Hematopoietic multipotent progenitor cell treated with erythropoietin and hydrocortisone succinate and interleukin-3 and kit ligand, for 6 days (in vitro differentiated cells): ENCODE data around the gene TRIM67.

Source experiments
- DNase-seq: peaks from one replicate; pipeline ENCODE4 v3.0.0-alpha.2; 2015

TRIM67 gene

DNA sequence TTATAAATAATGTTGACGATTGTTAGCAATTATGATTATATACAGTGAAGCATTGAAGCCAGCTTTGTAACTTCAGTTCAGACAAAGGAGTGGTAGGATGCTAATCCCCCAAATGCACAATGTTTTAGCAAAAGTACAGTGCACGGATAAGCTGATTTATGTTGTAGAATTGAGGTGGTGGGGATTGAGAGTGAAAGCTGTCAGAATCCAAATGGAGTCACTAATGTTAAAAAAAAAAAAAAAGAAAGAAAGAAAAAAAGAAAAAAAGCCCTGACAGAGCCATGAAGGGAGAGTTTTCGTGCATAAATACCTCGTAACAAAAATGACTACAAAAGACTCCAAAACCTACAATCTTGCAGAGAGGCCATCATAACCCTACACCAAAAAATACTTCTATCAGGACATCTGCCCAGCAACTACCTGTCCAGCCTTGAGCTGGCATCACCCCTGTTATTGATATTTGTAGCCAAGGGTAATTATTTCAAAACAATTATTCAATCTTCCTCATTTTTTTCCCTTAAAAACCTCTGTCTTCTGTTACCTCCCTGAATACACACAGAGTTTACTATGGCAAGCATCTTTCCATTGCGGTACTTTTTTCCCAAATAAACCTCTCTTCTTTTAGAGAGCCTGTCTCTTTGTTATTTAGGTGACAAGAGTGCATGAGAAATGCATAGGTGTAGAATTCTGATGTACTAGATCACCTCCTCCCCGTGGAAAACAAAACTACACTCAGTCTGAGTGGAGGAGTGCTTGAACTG is 2.5 kb upstream of the TRIM67 start:
- DNase-seq, result no peak

DNA sequence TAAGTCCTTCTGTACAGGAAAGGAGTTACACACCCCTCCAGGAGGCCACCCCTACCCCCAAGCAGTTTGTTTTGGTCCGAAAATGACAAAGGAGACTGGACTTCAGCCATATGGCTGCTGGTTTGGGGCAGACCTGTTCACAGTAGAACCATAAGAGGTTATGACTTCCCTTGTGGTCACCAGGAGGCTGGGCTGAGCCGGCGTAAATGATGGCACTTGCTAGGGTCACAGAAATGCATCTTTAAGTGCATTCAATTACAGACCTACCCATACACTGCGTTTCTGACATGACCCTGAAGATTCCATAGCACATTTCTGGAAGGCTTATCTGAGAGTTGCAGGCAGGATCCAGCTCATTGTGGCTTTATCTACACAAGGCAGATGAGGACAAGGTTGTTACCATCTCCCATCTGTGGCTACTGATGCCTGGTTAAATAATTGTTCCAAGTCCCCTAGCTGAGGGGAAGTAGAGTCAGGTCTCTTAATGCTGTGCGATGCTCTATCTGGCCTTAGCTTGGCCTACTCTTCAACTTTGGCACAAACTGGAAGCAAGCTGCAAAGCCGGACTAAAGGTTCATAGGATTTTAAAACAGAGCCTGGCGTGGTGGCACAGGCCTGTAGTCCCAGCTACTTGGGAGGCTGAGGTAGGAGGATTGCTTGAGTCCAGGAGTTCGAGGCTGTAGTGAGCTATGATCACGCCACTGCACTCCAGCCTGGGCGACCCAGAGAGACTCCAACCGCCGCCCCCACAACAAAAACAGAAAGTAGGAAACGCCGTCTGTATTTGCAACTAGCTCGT is 1.7 kb upstream of the TRIM67 start:
- DNase-seq, result peak; percentile 95

DNA sequence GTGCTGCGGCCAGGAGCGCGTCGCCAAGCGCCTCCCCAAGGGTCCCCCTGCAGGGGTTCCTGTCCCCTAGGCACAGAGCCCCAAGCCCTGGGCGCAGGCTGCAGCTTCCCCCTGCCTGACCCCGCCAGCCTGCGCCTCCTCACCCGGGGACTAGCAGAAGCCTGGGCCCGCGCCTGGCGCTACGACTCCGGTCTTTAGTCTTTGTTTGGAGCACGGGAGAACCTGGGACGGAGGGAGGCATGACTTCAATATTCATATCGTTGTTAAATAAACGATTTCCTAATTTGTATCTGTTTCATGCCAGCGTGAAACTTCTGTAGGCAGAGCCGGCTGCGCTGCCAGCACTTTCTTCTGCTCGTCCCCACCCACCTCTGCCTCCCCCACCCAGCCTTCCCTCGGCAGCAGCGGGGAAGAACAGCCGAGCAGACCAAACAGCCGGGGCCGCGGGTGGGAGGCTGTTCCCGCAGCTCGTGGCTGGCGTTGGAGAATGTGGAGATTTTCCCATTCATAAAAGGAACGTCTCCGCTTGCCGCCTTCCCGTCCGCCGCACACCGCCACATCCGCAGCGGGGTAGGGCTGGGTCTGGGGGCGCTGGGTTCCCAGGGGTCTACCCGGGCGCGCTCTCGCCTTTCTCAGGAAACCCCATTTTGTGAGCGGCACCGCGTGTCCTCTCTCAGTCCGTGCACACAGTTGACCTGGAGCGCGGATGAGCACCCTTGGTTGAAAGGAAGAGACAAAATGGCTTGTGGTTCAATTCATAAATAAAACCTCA is 777 bp upstream of the TRIM67 start:
- DNase-seq, result peak; percentile 63

DNA sequence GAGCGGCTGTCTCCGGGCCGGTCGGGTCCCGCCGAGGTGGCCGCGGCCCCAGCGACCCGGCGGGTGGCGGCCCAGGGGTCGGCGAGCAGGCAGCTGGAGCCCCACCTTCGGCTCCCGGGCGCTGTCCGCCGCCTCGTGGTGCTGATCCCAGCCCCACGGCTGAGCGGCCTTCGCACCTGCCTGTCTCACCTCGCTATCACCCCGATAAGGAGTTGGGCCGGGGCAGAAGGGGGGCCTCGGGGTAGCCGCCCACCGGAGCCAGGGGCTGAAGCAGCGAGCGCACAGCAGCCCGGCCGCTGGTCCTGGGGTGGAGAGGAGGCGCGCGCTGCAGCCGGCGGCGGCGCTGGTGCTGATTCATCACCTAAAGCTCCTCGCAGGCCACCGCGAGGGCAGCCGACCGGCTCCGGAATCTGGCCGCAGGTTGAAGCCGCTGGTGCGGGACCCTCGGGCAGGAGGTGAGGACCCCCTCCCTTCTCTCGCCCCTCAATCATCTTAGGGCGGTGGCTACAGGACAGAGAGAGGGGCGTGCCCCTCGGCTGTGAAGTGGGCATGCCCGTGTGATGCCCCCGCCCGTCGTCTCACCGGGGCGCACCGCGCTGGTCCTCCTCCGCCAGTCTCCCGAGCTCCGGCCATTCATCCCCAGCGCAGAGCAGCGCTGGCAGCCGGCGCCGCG is 575 bp downstream of the TRIM67 start:
- peak; percentile 60 for DNase-seq

DNA sequence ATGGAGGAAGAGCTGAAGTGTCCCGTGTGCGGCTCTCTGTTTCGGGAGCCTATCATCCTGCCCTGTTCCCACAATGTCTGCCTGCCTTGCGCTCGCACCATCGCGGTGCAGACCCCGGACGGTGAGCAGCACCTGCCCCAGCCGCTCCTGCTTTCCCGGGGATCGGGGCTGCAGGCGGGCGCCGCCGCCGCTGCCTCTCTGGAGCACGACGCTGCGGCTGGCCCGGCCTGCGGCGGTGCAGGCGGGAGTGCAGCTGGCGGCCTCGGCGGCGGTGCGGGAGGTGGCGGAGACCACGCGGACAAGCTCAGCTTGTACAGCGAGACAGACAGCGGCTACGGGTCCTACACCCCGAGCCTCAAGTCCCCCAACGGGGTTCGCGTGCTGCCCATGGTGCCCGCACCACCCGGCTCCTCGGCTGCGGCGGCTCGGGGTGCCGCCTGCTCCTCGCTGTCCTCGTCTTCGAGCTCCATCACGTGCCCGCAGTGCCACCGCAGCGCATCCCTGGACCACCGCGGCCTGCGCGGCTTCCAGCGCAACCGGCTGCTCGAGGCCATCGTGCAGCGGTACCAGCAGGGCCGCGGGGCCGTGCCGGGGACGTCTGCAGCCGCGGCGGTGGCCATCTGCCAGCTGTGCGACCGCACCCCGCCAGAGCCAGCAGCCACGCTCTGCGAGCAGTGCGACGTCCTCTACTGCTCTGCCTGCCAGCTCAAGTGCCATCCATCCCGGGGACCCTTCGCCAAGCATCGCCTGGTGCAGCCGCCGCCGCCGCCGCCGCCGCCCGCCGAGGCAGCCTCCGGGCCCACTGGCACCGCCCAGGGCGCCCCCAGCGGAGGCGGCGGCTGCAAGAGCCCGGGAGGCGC is 1.3 kb downstream of the TRIM67 start:
- no peak for DNase-seq

DNA sequence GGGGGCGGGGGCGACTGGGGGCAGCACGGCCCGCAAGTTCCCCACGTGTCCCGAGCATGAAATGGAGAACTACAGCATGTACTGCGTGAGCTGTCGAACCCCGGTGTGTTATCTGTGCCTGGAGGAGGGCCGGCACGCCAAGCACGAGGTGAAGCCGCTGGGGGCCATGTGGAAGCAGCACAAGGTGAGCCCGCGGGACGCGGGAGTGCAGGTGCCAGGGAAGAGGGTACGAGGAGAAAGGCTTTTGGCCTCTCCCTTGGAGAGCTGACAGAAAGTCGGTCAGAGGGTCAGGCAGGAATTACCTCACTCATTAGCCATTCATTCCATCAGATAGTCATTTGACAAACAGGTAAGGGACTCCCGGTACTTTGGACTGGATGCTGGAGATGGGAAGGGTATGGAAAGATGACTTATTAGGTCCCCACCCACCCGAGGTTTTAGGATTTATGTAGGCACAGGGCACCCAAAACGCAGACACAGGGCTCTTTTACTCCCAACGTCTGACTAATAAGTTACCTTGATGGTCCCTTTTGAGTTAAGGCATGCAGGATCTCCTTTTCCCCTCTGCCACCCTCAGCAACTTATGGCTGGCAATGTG is 2.1 kb downstream of the TRIM67 start:
- no peak for DNase-seq

DNA sequence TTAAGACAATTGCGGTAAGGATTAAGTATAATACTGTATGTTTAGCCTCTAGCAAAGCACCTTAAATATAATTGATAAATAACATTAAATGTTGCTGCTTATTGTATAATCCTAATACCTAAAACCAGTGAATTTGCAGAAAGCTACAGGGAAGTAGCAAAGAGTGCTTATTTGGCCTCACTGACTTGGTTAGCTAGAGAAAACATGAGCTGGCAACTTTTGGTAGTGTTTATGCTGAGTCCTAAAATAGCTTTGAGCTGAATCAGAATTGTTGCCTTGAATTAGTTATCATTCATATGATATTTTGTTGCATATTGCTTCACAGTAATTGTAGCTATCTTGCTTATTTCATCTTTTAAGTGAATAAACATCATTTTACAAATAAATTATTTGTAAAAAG is 3.5 kb downstream of the TRIM67 start:
- DNase-seq, result no peak

DNA sequence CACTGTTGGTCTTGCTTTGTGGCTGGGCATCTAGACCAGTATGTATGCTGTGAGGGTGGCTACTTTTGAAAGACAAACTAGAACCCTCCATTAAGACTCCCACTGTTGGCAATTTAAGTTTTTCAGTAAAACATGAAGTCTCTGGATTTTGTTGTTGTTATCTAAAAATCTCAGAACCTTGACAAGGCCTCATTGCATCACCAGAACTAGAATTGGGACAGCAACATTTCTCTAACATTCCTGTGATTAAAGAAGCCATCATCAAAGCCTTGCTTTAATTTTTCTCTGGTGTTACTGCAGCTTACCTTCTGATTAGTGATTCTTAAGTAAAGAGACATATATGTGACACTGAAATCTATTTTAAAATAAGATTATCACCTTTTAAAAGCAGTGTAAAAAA is 4.5 kb downstream of the TRIM67 start:
- DNase-seq, result no peak

DNA sequence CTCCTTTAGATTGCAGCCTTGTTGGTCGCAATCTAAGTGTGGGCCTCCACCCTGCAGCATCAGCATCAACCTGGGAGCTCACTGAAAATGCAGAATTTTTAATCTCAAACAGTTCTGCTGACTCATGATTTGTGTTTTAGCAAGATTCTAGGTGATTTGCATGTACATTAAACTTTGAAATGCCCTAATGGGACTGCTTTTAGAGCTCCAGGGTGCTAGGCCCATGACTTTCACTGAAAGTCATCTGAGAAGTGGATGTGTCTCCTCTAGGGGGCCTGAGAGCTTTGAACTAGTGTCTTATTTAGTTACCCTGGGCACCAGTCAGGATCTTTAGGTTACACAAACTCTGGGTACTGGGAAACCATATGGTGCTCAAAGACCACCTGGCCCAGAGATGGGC is 9.0 kb downstream of the TRIM67 start:
- DNase-seq, result peak; percentile 58

DNA sequence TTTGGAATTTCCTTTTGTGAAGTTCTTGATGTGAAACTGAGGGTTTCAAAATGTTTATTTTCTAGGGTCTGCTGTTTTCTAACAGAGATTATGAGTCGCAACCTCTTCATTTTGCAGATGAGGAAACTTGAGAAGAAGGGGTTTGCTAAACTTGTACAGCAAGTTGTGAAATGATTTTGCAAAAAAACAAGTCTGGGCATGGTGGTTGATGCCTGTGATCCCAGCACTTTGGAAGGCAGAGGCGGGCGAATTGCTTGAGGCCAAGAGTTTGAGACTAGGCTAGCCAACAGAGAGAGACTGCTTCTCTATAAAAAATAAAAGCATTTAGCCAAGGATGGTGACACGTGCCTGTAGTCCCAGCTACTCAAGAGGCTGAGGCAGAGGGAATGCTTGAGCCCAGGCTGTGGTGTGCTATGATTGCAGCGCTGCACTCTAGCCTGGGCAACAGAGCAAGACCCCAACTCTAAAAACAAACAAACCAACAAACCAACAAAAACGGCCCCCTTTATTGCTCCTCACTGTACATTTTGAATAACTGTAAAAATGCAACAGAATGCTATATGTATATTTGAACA is 9.9 kb downstream of the TRIM67 start:
- no peak for DNase-seq

DNA sequence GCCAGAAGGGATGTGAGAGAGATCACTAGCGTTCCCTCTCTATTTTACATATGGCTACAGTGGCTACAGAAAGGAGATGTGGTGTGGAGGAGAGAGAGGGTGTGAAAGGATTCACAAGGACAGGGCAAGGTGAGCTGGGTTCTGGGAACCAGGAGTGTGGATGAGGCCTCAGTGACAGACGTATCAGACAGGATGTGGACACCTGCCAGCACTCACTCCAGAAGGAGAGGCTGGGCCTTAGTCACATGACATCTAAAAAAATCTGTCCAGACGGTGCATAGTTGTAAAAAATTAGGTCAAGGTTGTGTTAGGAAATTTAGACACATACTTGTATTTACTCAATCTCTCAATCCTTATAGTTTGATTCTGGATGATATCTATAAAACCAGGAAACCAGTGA is 10.6 kb downstream of the TRIM67 start:
- no peak for DNase-seq

DNA sequence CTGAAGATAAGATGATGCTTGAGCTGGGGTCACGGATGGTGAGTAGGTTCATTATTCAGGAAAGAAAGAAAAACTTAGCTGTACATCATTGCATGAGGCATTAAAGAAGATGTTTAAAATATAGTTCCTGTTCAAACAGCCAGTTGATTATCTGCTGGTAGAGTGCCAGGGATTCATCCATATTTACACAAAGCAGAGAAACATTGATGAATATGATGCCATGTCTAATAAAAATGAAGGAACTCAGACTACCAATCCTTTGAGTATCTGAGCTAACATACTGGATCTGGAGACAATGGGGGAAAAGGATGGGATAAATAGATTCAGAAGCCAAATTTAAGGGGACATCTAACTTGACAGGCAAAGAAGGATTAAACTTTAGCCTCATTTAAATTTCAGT is 14.6 kb downstream of the TRIM67 start:
- no peak for DNase-seq

DNA sequence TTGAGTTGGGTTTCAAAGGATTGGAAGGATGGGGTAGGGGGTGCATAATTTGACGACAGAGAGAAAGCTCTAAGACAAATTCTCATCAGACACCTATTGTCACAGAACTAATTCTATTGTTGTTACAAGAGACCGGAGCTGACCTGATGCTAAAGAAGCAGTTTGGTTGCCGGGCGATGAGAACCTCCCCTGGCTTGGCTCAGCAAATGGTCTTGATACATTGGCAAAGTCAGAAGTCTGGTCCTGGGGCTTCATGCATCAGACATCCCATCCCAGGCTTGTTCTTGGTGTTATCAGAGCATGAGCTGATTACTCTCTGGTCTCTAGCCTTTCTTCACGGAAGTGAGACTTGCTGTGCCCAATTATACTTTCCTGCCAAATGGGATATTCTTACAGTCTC is 15.4 kb downstream of the TRIM67 start:
- no peak for DNase-seq

DNA sequence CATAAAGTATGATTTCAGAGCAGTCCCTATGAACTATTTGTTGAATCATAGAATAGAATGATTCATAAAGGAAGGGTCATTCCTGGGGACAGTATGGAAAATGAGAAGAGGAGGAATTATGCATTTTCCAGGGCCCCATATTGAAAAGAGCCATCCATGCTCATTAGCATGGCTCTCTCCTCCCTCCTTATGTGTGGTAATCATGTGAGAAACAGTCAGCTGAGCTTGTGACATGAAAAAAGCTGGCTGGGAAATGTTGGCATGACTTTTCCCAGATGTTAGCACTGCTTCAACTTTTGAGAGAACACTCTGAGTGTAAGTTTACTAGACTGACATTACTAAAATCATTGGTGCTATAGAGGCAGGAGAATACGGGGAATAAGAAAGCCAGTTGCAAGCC is 16.1 kb downstream of the TRIM67 start:
- no peak for DNase-seq

DNA sequence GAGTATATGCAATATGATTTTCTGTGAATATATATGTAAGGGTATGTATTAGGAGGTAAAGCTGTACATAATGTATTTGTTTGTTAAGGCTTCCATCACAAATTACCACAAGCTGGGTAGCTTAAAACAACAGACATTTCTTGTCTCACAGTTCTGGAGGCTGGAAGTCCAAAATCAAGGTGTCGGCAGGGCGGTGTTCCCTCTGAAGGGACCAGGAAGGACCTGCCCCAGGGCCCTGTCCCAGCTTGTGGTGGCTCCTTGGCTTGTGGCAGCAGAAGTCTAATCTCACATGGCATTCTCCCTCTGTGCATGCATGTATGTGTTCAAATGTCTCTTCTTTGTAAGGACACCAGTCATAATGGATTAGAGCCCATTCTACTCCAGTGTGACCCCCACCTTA is 17.1 kb downstream of the TRIM67 start:
- DNase-seq, result no peak

DNA sequence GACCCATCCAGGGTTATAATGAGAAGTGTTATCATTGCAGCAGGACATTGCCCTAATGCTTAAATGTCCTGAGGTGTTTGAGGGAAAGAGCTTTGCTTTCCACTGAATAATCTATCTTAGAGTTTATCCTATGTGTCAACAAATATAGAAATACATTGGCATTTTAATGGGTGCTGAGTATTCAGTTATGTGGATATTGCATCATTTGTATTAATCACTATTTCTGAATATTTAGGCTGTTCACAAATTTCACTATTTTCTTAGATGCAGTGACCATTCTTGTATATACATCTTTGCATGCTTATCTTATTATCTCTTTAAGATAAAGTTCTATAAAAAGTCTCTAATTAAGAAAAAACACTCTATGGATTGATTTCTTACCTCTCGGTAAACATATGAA is 18.2 kb downstream of the TRIM67 start:
- no peak for DNase-seq

DNA sequence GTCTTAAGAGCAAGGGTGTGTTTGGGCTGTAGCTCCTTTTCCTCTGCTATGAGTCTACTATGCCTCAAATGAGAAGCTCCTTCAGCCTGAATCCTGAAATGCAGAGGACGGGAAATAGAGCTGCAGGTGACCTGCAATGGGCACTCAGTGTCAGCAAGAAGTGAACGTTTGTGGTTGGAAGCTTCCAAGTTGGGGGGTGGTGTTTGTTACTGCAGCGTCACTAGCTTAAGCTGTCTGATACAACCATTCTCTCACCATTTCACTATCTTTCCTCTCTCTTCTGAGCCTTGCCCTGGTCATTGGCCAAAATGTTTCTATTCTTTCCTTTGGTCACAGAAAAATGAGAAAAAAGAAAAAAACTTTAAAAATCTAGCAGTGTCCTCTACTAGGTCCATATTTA is 19.4 kb downstream of the TRIM67 start:
- no peak for DNase-seq

DNA sequence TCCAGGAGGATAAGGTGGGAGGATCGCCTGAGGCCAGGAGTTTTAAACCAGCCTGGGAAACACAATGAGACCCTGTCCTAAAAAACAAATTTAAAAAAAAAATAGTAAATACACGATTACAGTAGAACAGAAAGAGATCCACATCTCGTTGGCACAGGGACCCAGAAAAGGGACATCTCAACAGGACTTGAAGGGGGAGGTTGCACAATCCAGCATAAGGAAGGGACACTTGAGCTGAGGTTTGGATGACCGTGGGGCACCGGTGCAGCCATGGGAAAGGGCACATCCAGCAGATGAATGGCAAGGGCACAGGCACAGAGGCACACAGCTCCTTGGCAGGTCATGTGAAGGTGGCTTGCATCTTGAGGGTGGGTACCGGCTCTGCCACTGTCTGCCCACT is 20.5 kb downstream of the TRIM67 start:
- no peak for DNase-seq

DNA sequence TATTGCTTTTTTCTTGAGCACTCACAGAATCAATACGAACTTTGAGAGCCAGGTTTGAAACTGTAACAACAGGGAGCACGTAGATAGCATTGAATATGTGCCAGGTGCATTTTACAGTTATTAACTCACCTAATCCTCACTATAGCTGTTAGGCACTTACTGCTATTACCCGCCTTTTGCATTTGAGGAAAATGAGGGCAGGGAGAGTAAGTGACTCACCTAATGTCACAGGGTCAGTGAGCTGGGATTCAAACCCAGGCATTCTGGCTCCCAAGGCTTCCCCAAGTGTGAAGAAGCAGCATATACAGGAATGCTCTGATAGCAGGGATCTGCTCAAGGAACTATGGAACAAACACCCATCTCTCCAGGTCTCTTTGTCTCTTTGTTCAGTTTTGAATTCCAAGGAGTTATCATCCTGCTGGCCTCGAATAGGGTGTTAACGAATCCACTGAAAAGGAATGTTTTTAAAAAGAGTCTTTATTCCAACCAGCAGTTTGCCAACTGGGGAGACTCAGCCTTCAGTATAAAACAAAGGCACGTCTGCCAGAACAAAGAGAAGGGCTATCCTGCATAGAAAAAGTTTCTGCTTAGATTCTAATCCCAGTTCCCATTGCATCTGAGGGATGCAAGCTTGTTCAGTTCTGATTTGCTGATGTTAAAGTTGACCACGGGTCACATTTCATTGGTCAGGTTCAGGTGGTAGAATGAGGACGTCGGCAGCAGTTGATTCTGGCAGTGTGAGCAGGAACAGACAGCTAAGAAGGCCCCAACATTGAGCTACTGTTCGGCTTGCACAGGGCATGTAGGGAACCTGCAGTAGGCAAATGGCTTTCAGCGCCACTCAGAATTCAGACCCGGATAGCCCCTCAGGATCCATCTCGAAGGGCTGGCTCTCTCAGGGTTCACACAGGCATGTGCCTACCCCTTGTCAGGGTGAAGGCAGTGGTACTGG is 22.1 kb downstream of the TRIM67 start:
- no peak for DNase-seq

DNA sequence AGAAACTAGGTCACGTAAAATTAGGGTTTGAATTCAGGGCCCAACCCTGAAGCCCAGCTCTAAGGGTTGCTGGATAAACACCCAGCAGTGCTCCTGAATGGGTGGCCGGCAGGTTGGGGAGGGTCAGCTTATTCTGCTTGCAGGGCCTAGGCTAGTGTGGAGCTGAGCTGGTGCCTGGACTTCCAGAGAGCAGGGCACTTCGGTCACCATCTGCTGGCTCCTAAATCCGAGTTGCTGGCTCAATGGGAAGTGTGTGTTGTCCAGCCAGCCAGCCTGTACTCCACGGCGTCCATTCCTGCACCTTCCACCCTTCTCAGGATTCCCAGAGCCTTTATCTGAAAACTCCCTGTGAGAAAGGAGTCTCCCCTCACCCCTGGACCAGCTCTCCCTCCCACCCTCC is 23.0 kb downstream of the TRIM67 start:
- DNase-seq, result no peak
